WERI-Rb-1 (cell line): ENCODE results near the gene NFATC1.

Experiments
- DNase-seq: peaks from one replicate; pipeline ENCODE4 v3.0.0-alpha.2; 2020
- H3K27ac ChIP-seq: fragments of 250-450 bp; sonication (Bioruptor Pico); 2 replicates; pipeline ENCODE4 v1.5.1; 2020; ENCODE audit warnings: mild to moderate bottlenecking, moderate library complexity
- H3K27me3 ChIP-seq: fragments of 250-450 bp; sonication (Bioruptor Pico); 2 replicates; pipeline ENCODE4 v1.5.1; 2021; ENCODE audit warnings: mild to moderate bottlenecking, low read depth, moderate library complexity; ENCODE audit not compliant: insufficient read depth, severe bottlenecking
- H3K36me3 ChIP-seq: fragments of 250-450 bp; sonication (Bioruptor Pico); 2 replicates; pipeline ENCODE4 v1.5.1; 2020; ENCODE audit warnings: mild to moderate bottlenecking, moderate library complexity
- H3K4me3 ChIP-seq: 2 replicates; pipeline ENCODE4 v1.5.1; 2011; ENCODE audit warnings: low read depth, mild to moderate bottlenecking, control low read depth, low read length
- H3K9me3 ChIP-seq: fragments of 250-450 bp; sonication (Bioruptor Pico); 2 replicates; pipeline ENCODE4 v1.5.1; 2021; ENCODE audit warnings: mild to moderate bottlenecking, moderate library complexity; ENCODE audit not compliant: severe bottlenecking
- TF ChIP-seq, protein P1 (sequence below): IDR thresholded peaks from 2 replicates; pipeline ENCODE4 v1.5.1; 2011; ENCODE audit warnings: low read depth, mild to moderate bottlenecking, control low read depth, inconsistent platforms, low read length

NFATC1 gene

DNA sequence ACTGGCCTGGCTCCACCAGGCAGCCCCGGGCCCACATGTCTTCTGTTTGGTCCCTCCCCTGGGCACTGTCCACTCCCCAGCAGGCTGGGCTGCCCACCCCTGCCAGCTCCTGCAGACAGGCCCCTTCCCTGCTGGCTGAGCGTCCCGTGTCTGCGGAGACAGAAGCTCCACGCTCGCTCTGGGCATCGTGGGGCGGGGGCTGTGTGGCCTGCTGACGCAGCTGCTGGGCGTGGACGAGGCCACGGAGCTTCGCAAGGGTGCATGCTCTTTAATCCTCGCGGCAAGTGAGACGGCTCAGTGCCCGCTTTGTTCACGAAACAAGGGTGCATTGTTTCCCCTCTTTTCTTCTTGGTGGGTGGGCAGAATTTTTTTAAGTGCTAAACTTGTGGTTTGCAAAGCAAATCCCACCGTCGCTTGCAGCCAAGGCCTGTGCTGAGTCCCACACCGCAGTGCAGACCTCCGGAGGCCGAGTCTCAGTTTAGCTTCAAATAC lies 151.1 kb downstream of the NFATC1 start:
- DNase-seq = no peak
- no peaks in the 10 kb centered on the region for H3K27me3 ChIP-seq
- TF ChIP-seq, protein P1, sequence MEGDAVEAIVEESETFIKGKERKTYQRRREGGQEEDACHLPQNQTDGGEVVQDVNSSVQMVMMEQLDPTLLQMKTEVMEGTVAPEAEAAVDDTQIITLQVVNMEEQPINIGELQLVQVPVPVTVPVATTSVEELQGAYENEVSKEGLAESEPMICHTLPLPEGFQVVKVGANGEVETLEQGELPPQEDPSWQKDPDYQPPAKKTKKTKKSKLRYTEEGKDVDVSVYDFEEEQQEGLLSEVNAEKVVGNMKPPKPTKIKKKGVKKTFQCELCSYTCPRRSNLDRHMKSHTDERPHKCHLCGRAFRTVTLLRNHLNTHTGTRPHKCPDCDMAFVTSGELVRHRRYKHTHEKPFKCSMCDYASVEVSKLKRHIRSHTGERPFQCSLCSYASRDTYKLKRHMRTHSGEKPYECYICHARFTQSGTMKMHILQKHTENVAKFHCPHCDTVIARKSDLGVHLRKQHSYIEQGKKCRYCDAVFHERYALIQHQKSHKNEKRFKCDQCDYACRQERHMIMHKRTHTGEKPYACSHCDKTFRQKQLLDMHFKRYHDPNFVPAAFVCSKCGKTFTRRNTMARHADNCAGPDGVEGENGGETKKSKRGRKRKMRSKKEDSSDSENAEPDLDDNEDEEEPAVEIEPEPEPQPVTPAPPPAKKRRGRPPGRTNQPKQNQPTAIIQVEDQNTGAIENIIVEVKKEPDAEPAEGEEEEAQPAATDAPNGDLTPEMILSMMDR = no peak
- no peak overlapping the region for H3K27ac ChIP-seq
- H3K4me3 ChIP-seq = no peak overlapping the region
- H3K9me3 ChIP-seq = peaks cover 2% of the 10 kb centered on the region
- H3K36me3 ChIP-seq = no peaks in the 10 kb centered on the region

DNA sequence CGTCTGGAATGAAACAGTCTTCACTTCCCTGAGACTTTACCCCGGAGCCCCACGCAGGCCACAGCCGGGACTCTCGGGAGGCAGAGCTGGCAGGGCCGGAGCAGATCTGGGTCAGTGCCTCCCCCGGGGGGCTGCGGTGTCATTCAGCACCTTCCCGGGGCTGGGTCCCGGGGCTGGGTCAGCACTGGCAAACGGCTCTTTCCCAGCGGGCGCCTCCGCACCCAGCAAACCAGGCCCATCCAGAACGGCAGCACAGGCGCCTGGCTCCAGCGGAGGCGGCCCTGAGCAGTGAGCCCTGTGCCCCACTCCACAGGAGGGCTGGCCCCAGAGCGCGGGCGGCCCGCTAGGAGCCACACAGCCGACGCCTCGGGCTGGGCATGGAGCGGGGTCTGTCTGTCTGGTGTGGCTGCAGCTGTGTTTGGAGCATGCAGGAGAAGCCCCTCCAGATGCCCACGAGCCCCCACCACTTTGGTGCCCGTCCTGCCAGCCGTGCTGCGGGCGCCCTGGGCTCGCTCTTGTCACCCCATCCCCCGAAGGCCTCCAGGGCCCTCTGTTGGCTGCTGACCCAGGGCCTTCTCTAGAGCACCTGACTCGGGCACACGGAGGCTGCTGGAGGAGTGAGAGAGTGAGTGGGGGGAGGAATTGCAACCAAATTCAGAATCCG lies 151.8 kb downstream of the NFATC1 start:
- H3K27me3 ChIP-seq = no peaks in the 10 kb centered on the region

DNA sequence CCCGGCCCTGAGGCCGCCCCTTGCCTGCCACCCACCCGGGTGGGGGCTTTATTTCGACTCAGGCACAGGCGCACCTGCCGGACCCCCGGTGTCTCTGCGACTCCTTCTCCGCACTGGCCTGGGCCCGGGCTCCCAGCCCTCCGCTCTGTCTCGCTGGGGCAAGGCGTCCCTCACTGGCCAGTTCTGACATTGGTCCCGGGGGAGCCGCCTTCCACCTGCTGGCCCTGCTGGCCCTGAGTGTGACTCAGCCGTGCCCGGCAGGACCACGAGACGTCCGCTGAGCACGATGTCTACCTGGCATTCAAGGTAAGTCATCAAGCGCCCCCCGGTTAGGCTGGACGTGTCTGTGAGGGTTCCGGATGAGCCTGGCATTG lies 152.3 kb downstream of the NFATC1 start:
- Histone ChIP-seq H3K9me3 (peaks cover 2% of the 10 kb centered on the region), H3K36me3 (no peaks in the 10 kb centered on the region), H3K27me3 (no peaks in the 10 kb centered on the region), H3K27ac (no peak overlapping the region), H3K4me3 (no peak overlapping the region)
- TF ChIP-seq, protein P1 = no peak
- DNase-seq = no peak

More for the DNA sequence above, 151.8 kb downstream of the NFATC1 start:
- TF ChIP-seq, protein P1 = no peak
- peaks cover 2% of the 10 kb centered on the region for H3K9me3 ChIP-seq
- H3K36me3 ChIP-seq = no peaks in the 10 kb centered on the region
- no peak for DNase-seq
- H3K4me3 ChIP-seq = no peak overlapping the region
- no peak overlapping the region for H3K27ac ChIP-seq

DNA sequence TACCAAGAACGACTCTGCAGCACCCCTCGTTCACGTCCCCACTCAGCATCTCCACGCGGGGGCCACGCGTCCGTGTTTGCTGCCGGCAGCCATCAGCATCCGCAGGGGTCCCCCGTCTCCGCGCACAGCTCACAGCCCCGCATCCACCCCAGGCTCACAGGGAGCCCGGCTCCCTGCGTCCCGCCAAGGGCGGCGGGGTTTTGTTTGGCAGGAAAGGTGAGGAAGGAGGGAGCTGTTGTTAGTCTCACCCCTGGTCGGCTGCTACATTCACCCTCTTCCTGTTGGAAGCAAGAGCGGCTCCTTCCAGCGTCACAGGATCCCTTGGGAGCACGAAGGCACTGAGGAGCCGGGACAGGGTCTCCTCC lies 152.9 kb downstream of the NFATC1 start:
- no peaks in the 10 kb centered on the region for H3K27me3 ChIP-seq
- peaks cover 2% of the 10 kb centered on the region for H3K9me3 ChIP-seq
- H3K36me3 ChIP-seq = no peaks in the 10 kb centered on the region
- TF ChIP-seq, protein P1 = no peak
- H3K4me3 ChIP-seq = no peak overlapping the region
- H3K27ac ChIP-seq = no peak overlapping the region
- no peak for DNase-seq

DNA sequence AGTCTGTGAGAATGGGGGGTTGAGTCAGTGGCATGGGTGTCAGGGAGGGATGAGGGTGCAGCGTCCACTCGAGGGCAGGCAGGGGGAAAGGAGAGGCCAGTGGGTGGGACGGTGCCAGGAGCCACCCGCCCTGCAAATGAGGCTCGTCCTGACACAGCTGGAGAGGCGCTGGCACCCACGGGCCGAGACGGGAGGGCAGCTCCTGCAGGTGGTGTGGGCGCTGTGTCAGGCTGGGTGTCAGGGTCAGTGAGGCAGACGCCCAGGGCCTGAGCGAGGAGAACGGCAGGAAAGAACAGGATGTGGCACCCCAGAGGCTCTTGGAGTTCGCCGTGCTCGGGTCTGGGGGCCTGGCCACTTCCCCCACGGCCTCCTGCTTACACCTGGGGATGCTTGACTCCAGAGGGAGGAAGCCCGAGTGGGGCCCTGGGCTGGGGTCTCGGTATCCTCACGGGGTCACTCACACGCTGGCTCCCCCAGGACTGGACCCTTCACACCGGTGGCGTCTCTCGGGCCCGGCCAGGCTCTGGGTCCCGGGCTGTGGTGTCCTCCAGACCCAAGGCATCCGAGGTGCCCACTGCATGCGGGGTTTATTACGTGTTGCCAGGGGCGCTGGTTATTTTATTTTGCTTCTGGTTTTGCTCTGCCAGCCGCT lies 153.4 kb downstream of the NFATC1 start:
- Histone ChIP-seq H3K4me3 (no peak overlapping the region), H3K27me3 (no peaks in the 10 kb centered on the region), H3K36me3 (no peaks in the 10 kb centered on the region), H3K9me3 (peaks cover 2% of the 10 kb centered on the region), H3K27ac (no peak overlapping the region)
- DNase-seq = no peak
- TF ChIP-seq, protein P1 = no peak
